ENCODE data around the gene FSCN2. TPM values are rescaled to one million over a fixed set of nuclear protein-coding genes. Genes with fewer than 3 reads are reported as not detected.

FSCN2 gene
- polyA plus RNA-seq, 3 donors, result 1.2 to 2.5 (median 1.6) TPM

DNA sequence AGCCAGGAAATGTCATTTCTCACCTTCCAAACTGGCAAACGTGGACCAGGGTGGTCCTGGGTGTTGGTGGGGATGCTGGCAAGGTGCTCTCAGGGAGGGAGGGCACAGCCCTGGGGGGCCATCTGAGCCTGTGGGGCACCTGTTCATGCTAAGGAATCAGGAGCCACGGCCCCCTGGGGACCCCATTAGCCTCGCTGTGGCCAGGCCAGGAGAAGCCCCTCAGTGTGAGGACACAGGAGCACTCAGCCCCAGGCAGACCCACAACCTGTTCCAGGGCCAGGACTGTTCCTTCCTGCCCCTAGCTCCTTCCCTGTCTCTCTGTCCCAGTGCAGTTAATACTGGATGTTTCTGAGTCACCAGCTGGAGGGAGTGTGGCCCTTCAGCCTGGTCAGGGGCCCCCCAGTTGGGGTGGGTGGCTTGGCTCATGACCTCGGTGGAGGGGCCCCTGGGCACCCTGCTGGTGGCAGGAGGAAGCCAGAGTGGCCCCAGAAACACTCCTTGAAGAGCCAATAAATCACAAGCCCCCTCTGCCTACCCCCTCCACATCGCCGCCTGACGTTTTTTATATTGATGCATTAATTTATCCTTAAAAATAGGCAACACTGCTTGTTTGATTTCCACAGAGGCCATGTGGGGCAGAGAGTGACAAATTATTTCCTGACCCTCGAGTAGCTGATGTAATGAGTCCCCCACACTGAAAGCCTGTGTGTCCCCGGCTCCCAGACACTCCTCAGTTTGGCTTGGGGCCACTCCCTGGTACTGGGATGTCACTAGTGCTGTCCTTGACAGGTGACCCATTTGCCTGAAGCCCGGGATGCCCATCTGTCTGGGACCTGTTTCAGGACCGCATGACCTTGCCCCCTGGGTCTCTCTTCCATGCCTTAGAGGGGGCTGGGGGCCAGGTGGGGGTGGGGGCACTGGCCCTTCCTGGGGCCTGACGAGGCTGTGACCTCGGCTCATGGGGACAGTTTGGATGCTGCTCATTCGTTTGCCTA lies 37.9 kb upstream of the FSCN2 start:
- no peak for DNase-seq

- no peak for DNase-seq
Measured at GRCh38 chr17:81491181-81491581, 37.0 kb upstream of the FSCN2 start.

DNA sequence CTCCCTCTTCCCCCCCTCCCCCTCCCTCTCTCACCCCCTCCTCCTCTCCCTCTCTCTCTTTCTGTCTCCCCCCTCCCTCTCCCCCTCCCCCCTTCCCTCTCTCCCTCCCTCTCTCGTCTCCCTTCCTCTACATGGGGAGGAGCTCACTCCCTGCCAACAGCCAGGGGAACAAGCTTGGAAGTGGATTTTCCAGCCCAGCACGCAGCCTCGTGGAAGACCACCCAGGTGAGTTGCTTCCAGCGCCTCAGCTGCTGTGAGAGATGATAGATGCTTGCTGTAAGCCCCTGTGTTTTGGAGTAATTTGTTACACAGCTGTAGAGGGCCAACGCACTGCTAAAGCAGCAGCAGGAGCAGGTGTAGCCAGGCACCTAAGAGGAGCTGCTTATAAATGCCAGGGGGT lies 36.4 kb upstream of the FSCN2 start:
- no peak for DNase-seq

DNA sequence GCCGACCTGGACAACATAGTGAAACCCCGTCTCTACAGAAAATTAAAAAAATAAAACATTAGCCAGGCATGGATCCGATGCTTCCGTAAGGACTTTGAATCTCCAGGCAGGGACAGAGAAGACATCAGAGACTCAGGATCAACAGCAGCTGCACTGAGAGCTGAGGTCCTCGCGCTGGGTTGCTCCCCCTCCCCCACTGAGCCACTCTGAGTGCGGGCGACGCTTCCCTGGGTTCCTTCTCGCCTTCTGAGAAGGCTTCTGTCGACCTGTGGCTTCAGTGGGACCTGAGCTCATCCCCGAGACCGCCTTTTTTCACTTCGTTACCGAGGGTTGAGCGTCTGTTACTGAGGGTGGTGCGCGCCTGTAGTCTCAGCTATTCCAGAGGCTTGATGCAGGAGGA lies 36.0 kb upstream of the FSCN2 start:
- DNase-seq, result no peak

GRCh38 chr17:81492706-81493105 lies 35.5 kb upstream of the FSCN2 start:
- DNase-seq, result no peak

- DNase-seq, result no peak
Measured at GRCh38 chr17:81493198-81494038, 34.8 kb upstream of the FSCN2 start.

GRCh38 chr17:81494626-81495377 lies 33.4 kb upstream of the FSCN2 start:
- DNase-seq, result no peak

DNA sequence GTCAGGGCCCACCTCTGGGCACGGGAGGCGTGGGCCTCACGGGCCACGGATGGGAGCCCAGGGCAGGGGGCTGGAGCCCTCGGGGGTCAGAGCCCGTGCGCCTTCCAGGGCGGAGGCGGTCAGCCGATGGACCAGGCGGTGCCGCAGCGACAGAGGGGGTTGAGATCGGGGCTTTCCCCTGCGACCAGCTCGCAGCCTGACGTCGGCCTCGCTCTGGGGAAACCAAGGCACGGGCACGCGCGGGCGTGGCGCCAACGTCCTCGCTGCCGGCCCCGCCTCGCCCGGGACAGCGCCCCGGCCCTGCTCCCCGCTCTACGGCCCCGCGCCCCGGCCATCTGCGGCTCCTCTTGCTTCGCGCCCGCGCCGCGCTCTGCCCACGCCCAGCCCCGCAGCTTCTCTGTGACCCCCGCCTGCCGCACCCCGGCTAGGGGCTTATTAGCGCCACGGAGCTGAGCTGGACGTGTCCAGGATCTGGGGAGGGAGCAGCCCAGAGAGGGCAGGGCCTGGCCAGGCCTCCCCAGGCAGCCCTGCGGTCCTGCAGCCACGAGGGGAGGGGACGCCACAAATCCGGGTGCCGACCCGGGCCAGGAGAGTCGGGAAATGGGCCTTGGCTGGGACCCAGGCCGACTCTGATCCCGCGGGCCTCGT lies 29.1 kb upstream of the FSCN2 start:
- no peak for DNase-seq

DNA sequence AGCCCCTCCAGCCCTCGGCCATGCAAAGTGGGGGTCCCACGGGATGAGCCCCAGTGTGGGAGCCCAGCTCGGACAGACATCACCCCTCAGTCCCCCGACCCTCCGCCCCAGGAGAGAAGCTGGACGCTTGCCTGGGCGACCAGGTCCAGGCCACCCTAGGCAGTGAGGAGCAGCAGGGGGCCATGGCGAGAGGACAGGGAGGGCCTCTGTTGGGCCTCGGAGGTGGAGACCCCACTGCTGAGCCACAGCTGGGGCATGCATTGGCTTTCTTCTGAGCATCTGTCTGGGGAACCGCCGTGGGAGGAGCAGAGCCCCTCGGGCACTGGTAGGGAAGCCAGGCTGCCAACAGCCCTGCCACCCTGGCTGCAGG lies 28.6 kb upstream of the FSCN2 start:
- DNase-seq, result no peak

GRCh38 chr17:81500047-81500446 lies 28.1 kb upstream of the FSCN2 start:
- DNase-seq, result no peak

- DNase-seq, result no peak
Measured at GRCh38 chr17:81502471-81503017, 25.6 kb upstream of the FSCN2 start.

DNA sequence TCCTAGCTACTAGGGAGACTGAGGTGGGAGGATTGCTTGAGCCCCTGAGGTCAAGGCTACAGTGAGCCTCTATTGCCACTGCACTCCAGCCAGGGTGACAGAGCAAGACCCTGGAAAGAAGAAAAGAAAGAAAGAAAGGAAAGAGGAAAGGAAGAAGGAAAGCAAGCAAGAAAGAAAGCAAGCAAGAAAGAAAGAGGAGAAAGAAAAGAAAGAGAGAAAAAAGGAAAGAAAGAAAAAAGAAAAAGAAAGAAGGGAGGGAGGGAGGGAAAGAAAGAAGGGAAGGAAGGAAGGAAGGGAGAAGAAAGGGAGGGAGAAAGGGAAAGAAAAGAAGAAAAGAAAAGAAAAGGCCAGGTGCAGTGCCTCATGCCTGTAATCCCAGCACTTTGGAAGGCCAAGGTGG lies 24.6 kb upstream of the FSCN2 start:
- DNase-seq, result no peak

- DNase-seq, result no peak
Measured at GRCh38 chr17:81508639-81509206, 19.5 kb upstream of the FSCN2 start.

GRCh38 chr17:81509207-81509971 lies 18.8 kb upstream of the FSCN2 start:
- DNase-seq, result no peak

GRCh38 chr17:81509972-81510784 lies 18.0 kb upstream of the FSCN2 start:
- DNase-seq, result no peak

DNA sequence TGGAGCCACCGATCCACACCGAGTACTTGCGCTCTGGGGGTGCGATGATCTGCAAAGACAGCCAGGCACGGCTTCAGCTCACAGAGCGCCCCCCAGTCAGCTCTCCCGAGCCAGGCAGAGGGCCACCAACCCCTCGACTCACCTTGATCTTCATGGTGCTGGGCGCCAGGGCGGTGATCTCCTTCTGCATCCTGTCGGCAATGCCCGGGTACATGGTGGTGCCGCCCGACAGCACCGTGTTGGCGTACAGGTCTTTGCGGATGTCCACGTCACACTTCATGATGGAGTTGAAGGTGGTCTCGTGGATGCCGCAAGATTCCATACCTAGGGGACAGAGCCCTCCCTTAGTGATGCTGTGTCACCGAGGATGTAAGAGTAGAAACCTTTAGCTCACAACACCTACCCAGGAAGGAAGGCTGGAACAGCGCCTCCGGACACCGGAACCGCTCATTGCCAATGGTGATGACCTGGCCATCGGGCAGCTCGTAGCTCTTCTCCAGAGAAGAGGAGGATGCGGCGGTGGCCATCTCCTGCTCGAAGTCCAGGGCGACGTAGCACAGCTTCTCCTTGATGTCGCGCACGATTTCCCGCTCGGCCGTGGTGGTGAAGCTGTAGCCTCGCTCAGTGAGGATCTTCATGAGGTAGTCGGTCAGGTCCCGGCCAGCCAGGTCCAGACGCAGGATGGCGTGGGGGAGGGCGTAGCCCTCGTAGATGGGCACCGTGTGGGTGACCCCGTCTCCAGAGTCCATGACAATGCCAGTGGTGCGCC lies 17.2 kb upstream of the FSCN2 start:
- DNase-seq, result no peak

- DNase-seq, result no peak
Measured at GRCh38 chr17:81511554-81511803, 16.7 kb upstream of the FSCN2 start.

DNA sequence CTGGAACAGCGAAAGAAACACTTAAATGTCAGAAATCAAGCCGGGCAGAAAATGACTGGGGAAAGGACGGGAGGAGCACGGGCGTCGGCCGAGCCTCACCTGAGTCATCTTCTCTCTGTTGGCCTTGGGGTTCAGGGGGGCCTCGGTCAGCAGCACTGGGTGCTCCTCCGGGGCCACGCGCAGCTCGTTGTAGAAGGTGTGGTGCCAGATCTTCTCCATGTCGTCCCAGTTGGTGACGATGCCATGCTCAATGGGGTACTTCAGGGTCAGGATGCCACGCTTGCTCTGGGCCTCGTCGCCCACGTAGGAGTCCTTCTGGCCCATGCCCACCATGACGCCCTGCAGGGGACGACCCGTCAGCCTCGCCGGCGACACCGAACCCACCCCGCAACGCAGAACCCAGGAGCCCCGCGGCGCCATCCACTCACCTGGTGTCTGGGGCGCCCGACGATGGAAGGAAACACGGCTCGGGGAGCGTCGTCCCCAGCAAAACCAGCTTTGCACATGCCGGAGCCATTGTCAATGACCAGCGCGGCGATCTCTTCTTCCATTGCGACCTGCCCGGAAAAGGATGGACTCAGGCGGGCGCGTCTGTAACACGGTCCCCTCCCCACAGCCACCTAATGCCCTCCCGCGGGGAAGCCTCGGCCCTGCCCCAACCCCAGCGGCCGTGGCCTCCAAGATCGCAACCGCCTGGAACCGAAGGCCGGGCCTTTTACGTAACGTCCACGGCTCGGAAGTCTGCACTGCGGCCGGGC lies 16.2 kb upstream of the FSCN2 start:
- no peak for DNase-seq
